ENCODE data around the gene RASGRP2. TPM values are rescaled to one million over a fixed set of nuclear protein-coding genes. Genes with fewer than 3 reads are reported as not detected.

Gene RASGRP2
- total and polyA plus RNA-seq, 5 experiments from 2014 or later: 168 to 682 (median 253) TPM

DNA sequence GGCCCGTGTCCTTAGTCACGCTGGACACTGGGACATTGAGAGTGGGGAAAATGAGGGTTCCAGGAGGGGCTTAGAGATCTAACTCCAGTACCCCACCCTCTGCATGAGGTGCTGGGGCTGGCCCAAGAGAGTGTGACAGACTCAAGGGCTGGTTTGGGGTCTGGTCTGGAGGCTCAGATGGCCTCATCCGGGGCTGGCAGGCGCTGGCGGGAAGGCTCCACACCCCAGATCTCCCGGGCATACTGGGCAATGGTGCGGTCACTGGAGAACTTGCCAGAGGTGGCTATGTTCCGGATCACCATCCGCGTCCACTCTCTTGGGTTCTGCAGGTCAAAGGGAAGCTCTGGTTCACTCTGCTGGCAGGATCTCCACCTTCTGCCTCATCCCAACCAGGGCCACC lies 2.5 kb upstream of the RASGRP2 start:
- ATAC-seq: no peak
- Mint-ChIP-seq H3K4me1 (peaks cover 27 to 47% (median 39%) of the 10 kb centered on the region in 4 donors), H3K4me3 (peak overlapping the region; percentile 53 to 99 (median 68)), H3K9me3 (peaks cover 0 to 2% (median 0%) of the 10 kb centered on the region in 9 donors), H3K27me3 (peaks cover 0 to 2% (median 0%) of the 10 kb centered on the region in 5 donors), H3K27ac (peak overlapping the region; percentile 88 to 100 (median 98)), H3K36me3 (peaks cover 0 to 27% (median under 1%) of the 10 kb centered on the region in 3 donors)
- POLR2A ChIA-PET: interaction anchor here (1.7 to 45.2 kb wide), 5 partner anchors 24 to 105 kb away, joined by 4 to 2320 read pairs (median 46); partner anchors contain the start of genes MAP4K2, MEN1, PYGM and SF1
- no peak for DNase-seq

DNA sequence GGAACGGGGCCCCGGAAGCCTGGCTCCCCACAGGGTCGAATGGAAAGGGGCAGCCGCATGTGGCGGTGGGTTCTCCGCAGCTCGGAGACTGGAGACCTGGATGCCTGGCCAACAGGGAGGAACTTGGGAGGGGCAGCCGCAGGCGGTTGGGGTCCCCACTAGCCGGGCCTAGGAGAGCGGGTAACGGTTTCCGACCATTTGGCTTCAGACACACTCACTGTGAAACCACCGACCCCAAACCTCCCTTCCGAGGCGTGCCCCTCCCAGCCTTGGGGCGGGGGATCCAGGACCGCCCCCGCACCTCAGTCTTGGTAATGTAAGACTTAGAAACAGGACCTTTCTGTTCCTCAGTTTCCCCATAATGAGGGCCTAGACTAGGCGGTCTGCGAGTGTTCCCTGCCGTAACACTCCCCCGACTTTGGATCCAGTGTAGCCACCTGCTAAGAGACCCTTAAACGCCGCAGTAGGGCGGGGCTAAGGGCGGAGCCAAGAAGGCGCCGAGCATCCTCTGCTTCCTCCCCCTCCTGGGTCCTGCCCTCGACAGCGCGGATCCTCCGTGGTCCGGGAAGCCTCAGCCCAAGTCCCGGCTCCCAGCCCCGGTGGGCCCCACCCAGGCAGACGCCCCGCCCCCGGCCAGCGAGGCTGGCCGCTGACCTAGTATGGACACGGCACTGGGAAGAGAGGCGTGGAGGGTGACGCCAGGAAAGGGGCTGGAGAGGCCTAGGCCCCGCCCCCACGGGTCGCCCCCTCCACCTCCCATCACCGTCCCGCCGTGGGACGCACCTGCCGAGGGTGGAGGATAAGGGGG lies 1.8 kb upstream of the RASGRP2 start:
- H3K27me3 Mint-ChIP-seq: peaks cover 0 to 2% (median 0%) of the 10 kb centered on the region in 5 donors
- H3K36me3 Mint-ChIP-seq: peaks cover 0 to 32% (median 0%) of the 10 kb centered on the region in 3 donors
- ATAC-seq: peak; percentile 44 to 45
- peak overlapping the region; percentile 96 to 100 (median 99) for H3K27ac Mint-ChIP-seq
- DNase-seq: peak; percentile 70 to 96 (median 82)
- POLR2A ChIA-PET: interaction anchor here (0.5 to 45.2 kb wide), 29 partner anchors 10 to 1890 kb away, joined by 3 to 2320 read pairs (median 9); partner anchors contain the start of genes BAD, CDC42BPG, EHD1 and FAU
- peak overlapping the region; percentile 86 to 100 (median 96) for H3K4me3 Mint-ChIP-seq
- peaks cover 27 to 48% (median 40%) of the 10 kb centered on the region in 4 donors for H3K4me1 Mint-ChIP-seq
- H3K9me3 Mint-ChIP-seq: peaks cover 0 to 2% (median 0%) of the 10 kb centered on the region in 9 donors

DNA sequence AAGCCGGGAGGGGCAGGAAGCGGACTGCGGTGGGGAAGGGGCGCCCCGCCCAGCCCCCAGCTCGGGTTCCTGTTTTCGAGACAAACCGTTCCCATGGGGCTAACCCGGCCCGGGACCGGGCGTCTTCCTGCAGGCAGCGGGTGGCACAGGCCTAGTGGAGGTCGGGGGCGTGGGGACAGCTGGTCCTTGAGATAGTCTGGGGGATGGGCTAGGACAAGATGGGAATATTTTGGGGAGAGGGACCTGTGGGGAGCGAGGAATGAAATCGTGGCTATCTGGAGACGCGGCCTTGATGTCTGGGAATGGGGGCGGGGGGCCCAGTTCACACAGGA lies 1.2 kb upstream of the RASGRP2 start:
- Mint-ChIP-seq H3K9me3 (peaks cover 0 to 2% (median 0%) of the 10 kb centered on the region in 9 donors), H3K4me3 (peak overlapping the region; percentile 86 to 100 (median 96)), H3K27me3 (peaks cover 0 to 2% (median 0%) of the 10 kb centered on the region in 5 donors), H3K36me3 (peaks cover 0 to 32% (median 3%) of the 10 kb centered on the region in 3 donors), H3K27ac (peak overlapping the region; percentile 96 to 100 (median 99)), H3K4me1 (peaks cover 28 to 48% (median 39%) of the 10 kb centered on the region in 4 donors)
- peak; percentile 38 to 43 for ATAC-seq
- DNase-seq: peak in 9 of 10 donors; percentile 72 to 97 (median 90)
- POLR2A ChIA-PET: interaction anchor here (0.6 to 45.2 kb wide), 33 partner anchors 9 to 1905 kb away, joined by 3 to 2320 read pairs (median 7); partner anchors contain the start of genes BAD, CDC42BPG, EHD1 and FAU

DNA sequence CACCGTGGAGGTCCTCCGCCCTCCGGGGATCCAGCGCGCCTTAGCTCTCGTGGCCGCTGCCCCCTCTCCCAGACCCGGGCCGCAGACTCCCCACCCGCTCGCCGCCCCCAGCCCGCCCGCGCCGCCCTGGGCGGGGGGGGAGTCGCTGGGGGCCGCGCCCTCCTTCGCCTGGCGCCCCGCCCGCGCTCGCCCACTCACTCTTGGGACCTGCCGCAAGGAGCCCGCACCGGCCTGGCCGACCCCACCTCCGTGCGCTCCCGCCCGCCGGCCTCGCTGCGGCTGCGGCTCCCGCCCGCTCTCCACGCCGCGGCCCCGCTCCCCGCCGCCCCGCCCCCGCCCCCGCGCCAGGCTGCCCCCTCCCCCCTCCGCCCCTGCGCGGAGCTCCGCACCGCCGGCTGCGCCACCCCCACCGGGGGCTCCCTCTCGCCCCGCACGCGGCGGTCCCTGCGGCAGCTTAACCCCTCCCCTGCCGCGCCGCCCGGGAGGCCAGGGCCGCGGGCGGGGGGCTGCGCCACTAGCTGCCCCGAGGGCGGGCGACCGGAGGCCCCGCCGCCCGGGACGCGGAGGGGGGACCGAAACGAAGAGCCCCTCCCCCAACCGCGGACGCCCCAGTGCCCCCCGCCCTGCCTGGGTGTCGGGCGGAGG lies 724 bp upstream of the RASGRP2 start:
- peaks cover 0 to 32% (median 3%) of the 10 kb centered on the region in 3 donors for H3K36me3 Mint-ChIP-seq
- peaks cover 0 to 2% (median 0%) of the 10 kb centered on the region in 5 donors for H3K27me3 Mint-ChIP-seq
- H3K27ac Mint-ChIP-seq: peak overlapping the region; percentile 94 to 100 (median 100)
- H3K4me3 Mint-ChIP-seq: peak overlapping the region; percentile 90 to 100 (median 98)
- POLR2A ChIA-PET: interaction anchor here (0.6 to 45.2 kb wide), 41 partner anchors 9 to 1905 kb away, joined by 3 to 2320 read pairs (median 6); partner anchors contain the start of genes BAD, CDC42BPG, EHD1 and FAU
- peaks cover 0 to 2% (median 0%) of the 10 kb centered on the region in 9 donors for H3K9me3 Mint-ChIP-seq
- peak; percentile 1 to 8 for ATAC-seq
- peaks cover 26 to 51% (median 41%) of the 10 kb centered on the region in 4 donors for H3K4me1 Mint-ChIP-seq
- DNase-seq: peak in 6 of 10 donors; percentile 37 to 75 (median 53)

DNA sequence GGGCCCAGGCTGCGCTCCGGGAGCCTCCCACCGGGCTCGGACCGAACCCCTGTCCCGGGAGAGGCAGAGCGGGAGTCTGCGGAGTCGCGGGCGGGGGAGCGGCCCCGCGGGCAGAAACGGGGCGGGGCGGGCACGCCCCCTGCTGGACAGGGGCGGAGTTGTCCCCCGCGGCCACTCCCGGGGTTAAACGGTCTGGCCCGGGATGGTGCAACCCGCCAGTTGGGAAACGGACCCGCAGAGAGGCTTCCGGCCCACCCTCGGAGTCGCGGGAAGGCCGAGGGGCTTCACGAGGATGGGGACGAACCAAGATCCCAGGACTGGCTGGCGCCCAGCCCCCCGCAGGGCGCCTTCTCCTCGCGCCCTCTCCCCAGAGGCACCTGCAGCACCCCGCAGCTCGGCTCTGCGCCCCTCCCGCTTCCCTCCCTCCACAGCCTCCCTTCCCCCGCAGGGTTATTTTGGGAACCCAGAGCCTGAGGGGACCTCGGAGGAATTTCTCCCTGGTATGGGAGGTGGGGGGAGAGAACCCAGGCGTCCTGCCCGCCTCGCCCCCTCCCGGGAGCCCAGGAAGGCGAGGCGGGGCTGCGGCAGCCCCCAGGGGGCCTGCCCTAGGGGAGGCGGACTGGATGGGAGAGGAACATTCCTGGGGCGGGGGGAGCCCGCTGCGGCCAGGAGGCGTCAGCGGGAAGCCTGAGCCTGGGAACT lies 902 bp downstream of the RASGRP2 start:
- Mint-ChIP-seq H3K9me3 (peaks cover 0 to 2% (median 0%) of the 10 kb centered on the region in 9 donors), H3K4me1 (peaks cover 29 to 54% (median 44%) of the 10 kb centered on the region in 4 donors), H3K36me3 (peaks cover 0 to 39% (median 3%) of the 10 kb centered on the region in 3 donors), H3K27me3 (peaks cover 0 to 2% (median 0%) of the 10 kb centered on the region in 5 donors), H3K4me3 (peak overlapping the region in 8 of 10 donors; percentile 89 to 100 (median 99)), H3K27ac (peak overlapping the region in 7 of 10 donors; percentile 90 to 99 (median 98))
- POLR2A ChIA-PET: interaction anchor here (0.8 to 45.2 kb wide), 20 partner anchors 7 to 756 kb away, joined by 3 to 2320 read pairs (median 12); partner anchors contain the start of genes CDC42BPG, EHD1, MALAT1 and MAP4K2
- DNase-seq (peak; percentile 57 to 91 (median 78)), ATAC-seq (peak; percentile 7 to 11)

DNA sequence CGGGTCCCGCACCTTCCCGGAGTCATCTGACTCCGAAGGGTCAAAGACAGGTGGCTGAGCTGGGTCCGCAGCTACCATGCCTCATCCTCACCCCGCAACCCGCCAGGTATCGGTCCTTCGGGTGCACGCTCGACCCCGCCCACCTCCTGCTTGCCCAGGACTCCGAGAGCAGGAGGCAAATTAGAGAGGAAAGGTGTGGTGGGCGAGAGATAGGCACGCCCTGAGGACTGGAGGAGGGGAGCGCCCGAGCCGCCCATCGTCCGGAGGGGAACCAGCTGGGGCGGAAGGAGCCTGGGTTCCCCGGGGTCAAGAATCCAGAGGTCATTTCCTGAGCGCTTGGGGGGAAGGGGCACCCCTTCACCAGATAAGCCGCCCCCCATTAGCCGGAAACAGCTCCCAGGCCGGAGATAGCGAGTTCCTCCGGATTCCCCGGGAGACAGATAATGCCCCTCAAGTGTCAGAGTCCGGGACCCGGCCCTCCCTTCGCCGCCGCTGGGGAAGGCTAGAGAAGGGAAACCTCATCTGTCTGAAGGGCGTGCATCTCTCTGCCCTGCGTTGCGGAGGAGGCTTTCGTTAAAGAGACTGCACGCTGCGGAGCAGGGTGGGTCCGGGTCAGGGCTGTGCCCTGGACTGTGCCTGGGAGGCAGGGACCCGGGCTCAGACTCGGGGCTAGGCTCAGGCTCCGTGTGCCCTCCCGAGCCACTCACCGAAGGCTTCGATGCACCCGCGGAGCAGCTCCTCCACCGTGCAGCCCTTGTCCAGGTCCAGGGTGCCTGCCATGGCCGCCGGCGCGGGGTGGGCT lies 1.7 kb downstream of the RASGRP2 start:
- H3K4me3 Mint-ChIP-seq: peak overlapping the region; percentile 73 to 100 (median 83)
- H3K36me3 Mint-ChIP-seq: peaks cover 0 to 43% (median 3%) of the 10 kb centered on the region in 3 donors
- peaks cover 0 to 2% (median 0%) of the 10 kb centered on the region in 5 donors for H3K27me3 Mint-ChIP-seq
- peak overlapping the region; percentile 37 to 87 (median 82) for H3K27ac Mint-ChIP-seq
- no peak for DNase-seq
- POLR2A ChIA-PET: interaction anchor here (0.6 to 45.2 kb wide), 15 partner anchors 9 to 377 kb away, joined by 3 to 2320 read pairs (median 8); partner anchors contain the start of genes CDC42BPG, MAP4K2, PYGM and SF1
- peaks cover 27 to 50% (median 44%) of the 10 kb centered on the region in 4 donors for H3K4me1 Mint-ChIP-seq
- H3K9me3 Mint-ChIP-seq: peaks cover 0 to 2% (median 0%) of the 10 kb centered on the region in 9 donors
- ATAC-seq: peak in 1 of 2 donors; percentile 0

DNA sequence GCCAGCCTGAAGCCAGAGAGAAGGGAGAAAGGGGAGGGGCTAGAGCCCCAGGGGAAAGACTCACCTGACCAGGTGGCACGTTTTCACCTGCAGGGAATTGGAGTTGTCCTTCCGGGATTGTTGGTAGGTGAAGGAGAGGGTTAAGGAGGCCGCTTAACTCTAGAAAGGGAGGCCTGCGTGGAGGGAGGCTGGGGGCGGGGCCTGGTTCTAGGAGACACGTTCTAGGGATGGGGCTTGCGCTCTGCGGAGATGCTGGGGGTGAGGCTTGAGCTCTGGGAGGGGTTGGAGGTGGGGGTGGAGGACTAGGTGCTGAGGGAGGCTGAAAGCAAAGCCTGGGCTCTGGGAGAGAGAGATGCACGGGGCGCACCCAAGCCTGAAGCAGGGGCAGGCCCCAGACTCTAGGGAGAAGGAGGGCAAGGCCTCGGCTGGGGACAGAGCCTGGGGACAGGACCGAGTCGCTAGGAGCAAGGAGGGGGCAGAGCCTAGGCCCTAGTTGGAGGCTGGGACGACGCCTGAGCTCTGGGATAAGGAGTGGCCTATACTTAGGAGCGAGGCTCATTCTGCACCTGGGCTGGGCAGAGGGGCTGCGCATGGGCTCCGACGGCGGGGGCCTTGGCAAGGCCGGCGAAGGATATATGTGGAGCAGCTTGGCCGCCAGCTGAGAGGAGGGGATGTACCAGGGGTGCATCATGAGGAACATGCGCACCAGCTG lies 2.4 kb downstream of the RASGRP2 start:
- peak overlapping the region; percentile 37 to 87 (median 82) for H3K27ac Mint-ChIP-seq
- peak overlapping the region; percentile 73 to 100 (median 83) for H3K4me3 Mint-ChIP-seq
- peaks cover 0 to 51% (median 3%) of the 10 kb centered on the region in 3 donors for H3K36me3 Mint-ChIP-seq
- H3K4me1 Mint-ChIP-seq: peaks cover 27 to 52% (median 45%) of the 10 kb centered on the region in 4 donors
- POLR2A ChIA-PET: interaction anchor here (0.6 to 45.2 kb wide), 13 partner anchors 8 to 377 kb away, joined by 3 to 2320 read pairs (median 7); partner anchors contain the start of genes CDC42BPG, MAP4K2, PYGM and SF1
- peaks cover 0 to 2% (median 0%) of the 10 kb centered on the region in 5 donors for H3K27me3 Mint-ChIP-seq
- DNase-seq: no peak
- peaks cover 0 to 2% (median 0%) of the 10 kb centered on the region in 9 donors for H3K9me3 Mint-ChIP-seq
- ATAC-seq: no peak

DNA sequence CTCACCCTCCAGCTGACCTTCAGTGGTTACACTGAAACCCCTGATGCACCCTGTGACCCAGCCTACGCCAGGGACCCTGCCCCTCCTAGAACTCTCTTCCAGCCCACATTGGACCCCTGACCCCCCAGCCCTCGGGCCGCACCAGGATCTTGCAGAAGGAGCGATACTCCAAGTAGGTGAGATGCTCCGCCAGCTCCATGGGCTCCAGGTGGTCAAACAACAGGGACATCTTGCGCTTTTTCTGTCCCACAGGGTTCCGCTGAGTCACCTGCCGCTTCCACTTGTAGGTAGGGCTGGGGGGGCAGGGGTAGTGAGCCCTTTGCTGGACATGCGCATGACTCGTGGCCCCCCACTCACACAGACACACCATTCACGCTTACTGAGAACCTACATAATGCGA lies 4.1 kb downstream of the RASGRP2 start:
- Mint-ChIP-seq H3K27ac (peak overlapping the region in 5 of 10 donors; percentile 15 to 85 (median 65)), H3K27me3 (no peaks in the 10 kb centered on the region), H3K4me3 (peak overlapping the region in 6 of 10 donors; percentile 22 to 100 (median 64)), H3K4me1 (peaks cover 28 to 59% (median 51%) of the 10 kb centered on the region in 4 donors), H3K36me3 (peaks cover 0 to 68% (median 3%) of the 10 kb centered on the region in 3 donors), H3K9me3 (peaks cover 0 to 2% (median 0%) of the 10 kb centered on the region in 9 donors)
- POLR2A ChIA-PET: interaction anchor here (1.2 to 45.2 kb wide), 2 partner anchors 15 to 31 kb away, joined by 5 to 2320 read pairs; partner anchors contain the start of genes PYGM and SF1
- DNase-seq (no peak), ATAC-seq (no peak)

DNA sequence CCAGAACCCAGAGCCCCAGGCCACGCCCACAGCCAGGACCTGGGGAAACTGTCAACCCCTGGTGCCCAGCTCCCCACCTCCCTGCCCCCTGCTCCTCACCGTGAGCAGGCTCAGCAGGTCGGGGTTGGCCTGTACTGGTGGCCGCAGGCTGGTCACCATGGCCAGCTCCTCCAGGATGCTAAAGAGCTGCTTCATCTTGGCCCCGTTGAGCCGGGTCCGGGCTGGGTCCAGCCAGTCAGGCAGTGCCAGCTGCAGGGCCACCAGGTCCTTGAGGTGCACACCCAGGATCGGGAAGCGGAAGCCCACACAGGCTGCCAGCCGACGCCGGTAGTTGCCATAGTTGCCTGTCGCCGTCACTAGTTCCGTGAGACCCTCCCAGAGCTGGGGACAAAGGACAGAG lies 7.3 kb downstream of the RASGRP2 start:
- no peaks in the 10 kb centered on the region for H3K27me3 Mint-ChIP-seq
- DNase-seq (no peak), ATAC-seq (no peak)
- no peak overlapping the region for H3K4me3 Mint-ChIP-seq
- H3K36me3 Mint-ChIP-seq: peaks cover 0 to 95% (median 9%) of the 10 kb centered on the region in 3 donors
- peaks cover 22 to 61% (median 57%) of the 10 kb centered on the region in 4 donors for H3K4me1 Mint-ChIP-seq
- H3K9me3 Mint-ChIP-seq: no peaks in the 10 kb centered on the region
- POLR2A ChIA-PET: interaction anchor here (1.0 to 45.2 kb wide), 3 partner anchors 8 to 34 kb away, joined by 3 to 2320 read pairs (median 11); partner anchors contain the start of genes PYGM, RASGRP2 and SF1
- peak overlapping the region in 6 of 10 donors; percentile 52 to 84 (median 72) for H3K27ac Mint-ChIP-seq

All from naive thymus-derived CD8-positive, alpha-beta T cell (primary cell).